ENCODE data around the gene GJC2.

GJC2 gene

GRCh38 chr1:228149406-228150119, at the start of gene GJC2:
TSS of gene GJC2 (plus strand) at chr1:228149930. CDS start at chr1:228157759, 7,829 bp downstream.
- Histone ChIP-seq H3K4me1 (ENCODE audit: insufficient read depth, low read length) (no peaks in the 10 kb centered on the region), H3K27ac (ENCODE audit: low read length) (no peak within 1 kb of the TSS), H3K9me3 (ENCODE audit: insufficient read depth, low read depth, low read length) (no peaks in the 10 kb centered on the region), H3K27me3 (ENCODE audit: insufficient read depth, low read length) (no peaks in the 10 kb centered on the region), H3K4me3 (ENCODE audit: low read length) (no peak within 1 kb of the TSS), H3K36me3 (ENCODE audit: insufficient read depth, low read depth, low read length) (no peaks in the 10 kb centered on the region), H3K9ac (ENCODE audit: low read depth, low read length) (no peak within 1 kb of the TSS)

GRCh38 chr1:228100822-228101613, 48.7 kb upstream of the GJC2 start:
- Histone ChIP-seq H3K27ac (ENCODE audit: low read length) (no peak overlapping the region), H3K9me3 (ENCODE audit: insufficient read depth, low read depth, low read length) (no peaks in the 10 kb centered on the region), H3K4me3 (ENCODE audit: low read length) (no peak overlapping the region; the same call in 1 of the 2 replicates), H3K9ac (ENCODE audit: low read depth, low read length) (no peak overlapping the region), H3K36me3 (ENCODE audit: insufficient read depth, low read depth, low read length) (peaks cover 46% of the 10 kb centered on the region), H3K4me1 (ENCODE audit: insufficient read depth, low read length) (no peaks in the 10 kb centered on the region), H3K27me3 (ENCODE audit: insufficient read depth, low read length) (no peaks in the 10 kb centered on the region)

GRCh38 chr1:228101614-228101993, 48.1 kb upstream of the GJC2 start:
- peak overlapping the region; percentile 32; the same call in 1 of the 2 replicates for H3K9ac ChIP-seq (ENCODE audit: low read depth, low read length)
- H3K27me3 ChIP-seq (ENCODE audit: insufficient read depth, low read length), result no peaks in the 10 kb centered on the region
- no peaks in the 10 kb centered on the region for H3K4me1 ChIP-seq (ENCODE audit: insufficient read depth, low read length)
- H3K9me3 ChIP-seq (ENCODE audit: insufficient read depth, low read depth, low read length), result no peaks in the 10 kb centered on the region
- H3K36me3 ChIP-seq (ENCODE audit: insufficient read depth, low read depth, low read length), result peaks cover 51% of the 10 kb centered on the region
- H3K4me3 ChIP-seq (ENCODE audit: low read length), result peak overlapping the region; percentile 79; the same call in 1 of the 2 replicates
- no peak overlapping the region for H3K27ac ChIP-seq (ENCODE audit: low read length)

- Histone ChIP-seq H3K9me3 (ENCODE audit: insufficient read depth, low read depth, low read length) (no peaks in the 10 kb centered on the region), H3K4me3 (ENCODE audit: low read length) (peak overlapping the region; percentile 79), H3K36me3 (ENCODE audit: insufficient read depth, low read depth, low read length) (peaks cover 51% of the 10 kb centered on the region), H3K27ac (ENCODE audit: low read length) (no peak overlapping the region), H3K4me1 (ENCODE audit: insufficient read depth, low read length) (no peaks in the 10 kb centered on the region), H3K9ac (ENCODE audit: low read depth, low read length) (peak overlapping the region; percentile 32; the same call in 1 of the 2 replicates), H3K27me3 (ENCODE audit: insufficient read depth, low read length) (no peaks in the 10 kb centered on the region)
Observed at GRCh38 chr1:228101994-228102790, 47.5 kb upstream of the GJC2 start.

- H3K36me3 ChIP-seq (ENCODE audit: insufficient read depth, low read depth, low read length), result peaks cover 48% of the 10 kb centered on the region
Observed at GRCh38 chr1:228102791-228103620, 46.7 kb upstream of the GJC2 start, which contains the start of gene C1orf35. TSS of gene C1orf35 (minus strand) at chr1:228103325. CDS start at chr1:228103227, 98 bp downstream.

GRCh38 chr1:228104526-228105269, 45.0 kb upstream of the GJC2 start:
- Histone ChIP-seq H3K36me3 (ENCODE audit: insufficient read depth, low read depth, low read length) (peaks cover 31% of the 10 kb centered on the region), H3K27me3 (ENCODE audit: insufficient read depth, low read length) (peaks cover 2% of the 10 kb centered on the region; the same call in 1 of the 2 replicates), H3K4me1 (ENCODE audit: insufficient read depth, low read length) (peaks cover 4% of the 10 kb centered on the region), H3K9me3 (ENCODE audit: insufficient read depth, low read depth, low read length) (no peaks in the 10 kb centered on the region), H3K27ac (ENCODE audit: low read length) (no peak overlapping the region), H3K9ac (ENCODE audit: low read depth, low read length) (peak overlapping the region; percentile 74; the same call in 1 of the 2 replicates), H3K4me3 (ENCODE audit: low read length) (no peak overlapping the region)

More at GRCh38 chr1:228102791-228103620, 46.7 kb upstream of the GJC2 start, which contains the start of gene C1orf35:
- peak within 1 kb of the TSS; percentile 79 for H3K4me3 ChIP-seq (ENCODE audit: low read length)
- no peak within 1 kb of the TSS for H3K27ac ChIP-seq (ENCODE audit: low read length)
- H3K9me3 ChIP-seq (ENCODE audit: insufficient read depth, low read depth, low read length), result no peaks in the 10 kb centered on the region
- peak within 1 kb of the TSS; percentile 76 for H3K9ac ChIP-seq (ENCODE audit: low read depth, low read length)
- no peaks in the 10 kb centered on the region for H3K4me1 ChIP-seq (ENCODE audit: insufficient read depth, low read length)
- H3K27me3 ChIP-seq (ENCODE audit: insufficient read depth, low read length), result no peaks in the 10 kb centered on the region

GRCh38 chr1:228105270-228105995, 44.3 kb upstream of the GJC2 start:
- Histone ChIP-seq H3K27me3 (ENCODE audit: insufficient read depth, low read length) (peaks cover 9% of the 10 kb centered on the region; the same call in 1 of the 2 replicates), H3K4me3 (ENCODE audit: low read length) (no peak overlapping the region), H3K36me3 (ENCODE audit: insufficient read depth, low read depth, low read length) (peaks cover 27% of the 10 kb centered on the region), H3K9me3 (ENCODE audit: insufficient read depth, low read depth, low read length) (no peaks in the 10 kb centered on the region), H3K4me1 (ENCODE audit: insufficient read depth, low read length) (peaks cover 4% of the 10 kb centered on the region), H3K27ac (ENCODE audit: low read length) (no peak overlapping the region), H3K9ac (ENCODE audit: low read depth, low read length) (no peak overlapping the region)

- Histone ChIP-seq H3K36me3 (ENCODE audit: insufficient read depth, low read depth, low read length) (peaks cover 21% of the 10 kb centered on the region), H3K9me3 (ENCODE audit: insufficient read depth, low read depth, low read length) (no peaks in the 10 kb centered on the region), H3K4me3 (ENCODE audit: low read length) (no peak overlapping the region), H3K27ac (ENCODE audit: low read length) (no peak overlapping the region), H3K27me3 (ENCODE audit: insufficient read depth, low read length) (peaks cover 15% of the 10 kb centered on the region; the same call in 1 of the 2 replicates), H3K4me1 (ENCODE audit: insufficient read depth, low read length) (peaks cover 4% of the 10 kb centered on the region), H3K9ac (ENCODE audit: low read depth, low read length) (no peak overlapping the region)
Observed at GRCh38 chr1:228105996-228106799, 43.5 kb upstream of the GJC2 start.

- H3K4me3 ChIP-seq (ENCODE audit: low read length), result no peak overlapping the region
- H3K9me3 ChIP-seq (ENCODE audit: insufficient read depth, low read depth, low read length), result no peaks in the 10 kb centered on the region
- H3K9ac ChIP-seq (ENCODE audit: low read depth, low read length), result no peak overlapping the region
- H3K4me1 ChIP-seq (ENCODE audit: insufficient read depth, low read length), result peaks cover 4% of the 10 kb centered on the region
- no peak overlapping the region for H3K27ac ChIP-seq (ENCODE audit: low read length)
- H3K27me3 ChIP-seq (ENCODE audit: insufficient read depth, low read length), result peaks cover 15% of the 10 kb centered on the region; the same call in 1 of the 2 replicates
- peaks cover 21% of the 10 kb centered on the region for H3K36me3 ChIP-seq (ENCODE audit: insufficient read depth, low read depth, low read length)
Observed at GRCh38 chr1:228106800-228107054, 43.0 kb upstream of the GJC2 start.
